ENCODE results near the gene GBGT1.
A peak's percentile ranks its signal among the peaks of the same experiment; 100 is the strongest.

GBGT1 gene

GRCh38 chr9:133103183-133103986 lies 60.3 kb downstream of the GBGT1 start:
- Mint-ChIP-seq H3K9me3 (peaks cover 0 to 2% of the 10 kb centered on the region in 2 donors), H3K27ac (peak overlapping the region in 1 of 2 donors; percentile 73), H3K4me3 (no peak overlapping the region), H3K27me3 (no peaks in the 10 kb centered on the region), H3K4me1 (no peaks in the 10 kb centered on the region)
- DNase-seq (peak; percentile 50 to 51), ATAC-seq (peak; percentile 49)

Data from stimulated activated naive CD8-positive, alpha-beta T cell treated with anti-CD3 and anti-CD28 coated beads, Interleukin-15, amount 100 ng/mL, for 72 hours (primary cell).